ENCODE data around the gene MAP3K3.
A peak's percentile ranks its signal among the peaks of the same experiment; 100 is the strongest.

Gene MAP3K3

GRCh38 chr17:63622574-63623390, 565 bp downstream of the MAP3K3 start:
- FAIRE-seq (no peak), DNase-seq (ENCODE audit: low spot score) (peak; percentile 40)

GRCh38 chr17:63623786-63624530, 1.7 kb downstream of the MAP3K3 start:
- DNase-seq (ENCODE audit: low spot score): no peak
- FAIRE-seq: no peak

GRCh38 chr17:63624531-63624880, 2.3 kb downstream of the MAP3K3 start:
- DNase-seq (ENCODE audit: low spot score) (no peak), FAIRE-seq (no peak)

- DNase-seq (ENCODE audit: low spot score) (no peak), FAIRE-seq (no peak)
Measured at GRCh38 chr17:63626551-63627180, 4.4 kb downstream of the MAP3K3 start.

- no peak for FAIRE-seq
- no peak for DNase-seq (ENCODE audit: low spot score)
Measured at GRCh38 chr17:63629627-63630026, 7.4 kb downstream of the MAP3K3 start.

- DNase-seq (ENCODE audit: low spot score): no peak
- no peak for FAIRE-seq
Measured at GRCh38 chr17:63631062-63631461, 8.8 kb downstream of the MAP3K3 start.

GRCh38 chr17:63631626-63632025, 9.4 kb downstream of the MAP3K3 start:
- DNase-seq (ENCODE audit: low spot score): no peak
- FAIRE-seq: no peak

GRCh38 chr17:63633742-63634141, 11.5 kb downstream of the MAP3K3 start:
- FAIRE-seq: no peak
- no peak for DNase-seq (ENCODE audit: low spot score)

GRCh38 chr17:63634163-63634562, 11.9 kb downstream of the MAP3K3 start:
- DNase-seq (ENCODE audit: low spot score): no peak
- no peak for FAIRE-seq

GRCh38 chr17:63634816-63635215, 12.6 kb downstream of the MAP3K3 start:
- DNase-seq (ENCODE audit: low spot score) (no peak), FAIRE-seq (no peak)

- FAIRE-seq: no peak
Measured at GRCh38 chr17:63635290-63635689, 13.1 kb downstream of the MAP3K3 start.

GRCh38 chr17:63635787-63636186, 13.6 kb downstream of the MAP3K3 start:
- no peak for DNase-seq (ENCODE audit: low spot score)
- FAIRE-seq: no peak

More at GRCh38 chr17:63635290-63635689, 13.1 kb downstream of the MAP3K3 start:
- no peak for DNase-seq (ENCODE audit: low spot score)

- no peak for DNase-seq (ENCODE audit: low spot score)
- no peak for FAIRE-seq
Measured at GRCh38 chr17:63639125-63639524, 16.9 kb downstream of the MAP3K3 start.

- FAIRE-seq: no peak
Measured at GRCh38 chr17:63640038-63640437, 17.8 kb downstream of the MAP3K3 start.

GRCh38 chr17:63641692-63642448, 19.7 kb downstream of the MAP3K3 start:
- no peak for FAIRE-seq

More at GRCh38 chr17:63640038-63640437, 17.8 kb downstream of the MAP3K3 start:
- no peak for DNase-seq (ENCODE audit: low spot score)

GRCh38 chr17:63644846-63645245, 22.6 kb downstream of the MAP3K3 start:
- no peak for DNase-seq (ENCODE audit: low spot score)
- FAIRE-seq: no peak

More at GRCh38 chr17:63641692-63642448, 19.7 kb downstream of the MAP3K3 start:
- DNase-seq (ENCODE audit: low spot score): no peak

GRCh38 chr17:63645775-63646487, 23.7 kb downstream of the MAP3K3 start:
- no peak for FAIRE-seq

GRCh38 chr17:63646488-63646806, 24.2 kb downstream of the MAP3K3 start:
- FAIRE-seq (no peak), DNase-seq (ENCODE audit: low spot score) (no peak)

More at GRCh38 chr17:63645775-63646487, 23.7 kb downstream of the MAP3K3 start:
- no peak for DNase-seq (ENCODE audit: low spot score)

- peak; percentile 68 for FAIRE-seq
- DNase-seq (ENCODE audit: low spot score): peak; percentile 49
Measured at GRCh38 chr17:63647065-63647725, 25.0 kb downstream of the MAP3K3 start.

- FAIRE-seq (no peak), DNase-seq (ENCODE audit: low spot score) (no peak)
Measured at GRCh38 chr17:63647936-63648335, 25.7 kb downstream of the MAP3K3 start.
